Psoas muscle (tissue), 8 donors: ENCODE data around the gene ILF2. TPM values are rescaled to one million over a fixed set of nuclear protein-coding genes. Genes with fewer than 3 reads are reported as not detected.

Experiments used
- ATAC-seq, 4 donors: fragments of 200-7000 bp; cut with Tn5 transposase; one replicate each; pipeline ENCODE4 v1.9.1; 2020; ENCODE audit warnings: moderate library complexity in 3 of 4, mild to moderate bottlenecking in 2 of 4
- DNase-seq, 2 donors: peaks; one replicate each; pipeline ENCODE4 v3.0.0-alpha.2; 2020
- H3K27ac ChIP-seq: fragments of 200-600 bp; one replicate; pipeline ENCODE4 v1.8.0; 2022
- H3K27me3 ChIP-seq, 3 donors: fragments of 200-600 bp in 1 of 3; one replicate each; pipeline versions ENCODE4 v1.6.1 to v1.8.0; 2013 to 2022; ENCODE audit warnings: low read length in 2 of 3, mild to moderate bottlenecking in 2 of 3, moderate library complexity in 1 of 3; ENCODE audit not compliant: insufficient read depth in 3 of 3
- H3K36me3 ChIP-seq, 2 donors: fragments of 200-600 bp in 1 of 2; one replicate each; pipeline versions ENCODE4 v1.6.1 to v1.8.0; 2013 to 2022; ENCODE audit warnings: low read depth in 1 of 2, mild to moderate bottlenecking in 1 of 2, moderate library complexity in 1 of 2; ENCODE audit not compliant: insufficient read depth in 1 of 2
- H3K4me1 ChIP-seq: fragments of 200-600 bp; one replicate; pipeline ENCODE4 v1.8.0; 2022
- H3K4me3 ChIP-seq: fragments of 200-600 bp; one replicate; pipeline ENCODE4 v1.8.0; 2022; ENCODE audit warnings: mild to moderate bottlenecking
- H3K9me3 ChIP-seq: fragments of 200-600 bp; one replicate; pipeline ENCODE4 v1.8.0; 2022
- WGBS, 3 donors: extraction: QIAGEN DNeasy Blood & Tissue Kit; methylation state at CpG; one replicate each; pipeline versions ENCODE4 v1.1.6 to v1.1.7; 2013; 5-methylcytosine and 5-hydroxymethylcytosine counted together
- intact Hi-C, 2 donors: fragments of 100-400 bp; cut with DNase I; formaldehyde crosslinking; loops; one replicate each; pipeline versions ENCODE4 v1.11.0 to v1.14.2; 2022
- polyA plus RNA-seq, 3 donors: library from polyadenylated mRNA; stranded (reverse); fragments of 200-250 nt; gene quantifications; one replicate each; pipeline ENCODE4 v1.2.3, GENCODE V29; 2013
- total RNA-seq, 4 donors: library from RNA; stranded (reverse); fragmentation: NEBNext Ultra II Directional in 2 of 4; extraction: Animal tissue kit (Norgen Biotek cat#: 25700) in 2 of 4; gene quantifications; one replicate each; pipeline versions ENCODE4 v1.2.1 to v1.2.4, GENCODE V29; 2021 to 2023
- TF ChIP-seq, protein P1 (sequence below): fragments of 200-600 bp; IDR thresholded peaks from one replicate; pipeline ENCODE4 v1.8.0; 2022; ENCODE audit warnings: antibody characterized with exemption
- donor health status: healthy with polysubstance abuse.
- donor health status: DM: no; HTN: no; CAD: no; lungs with moderate emphysema.
- donor health status: Bipolar disorder and iron deficiency.
- donor health status: healthy.
- donor health status: DM: yes; HTN: yes; CAD: no.
- donor health status: DM: no; HTN: no; CAD: no.
- donor health status: DM: no; HTN: no; CAD: no.
- donor health status: DM: yes; HTN: yes; CAD: no.

Gene ILF2
- total and polyA plus RNA-seq, 7 donors: 71.7 to 158 (median 99.2) TPM

DNA sequence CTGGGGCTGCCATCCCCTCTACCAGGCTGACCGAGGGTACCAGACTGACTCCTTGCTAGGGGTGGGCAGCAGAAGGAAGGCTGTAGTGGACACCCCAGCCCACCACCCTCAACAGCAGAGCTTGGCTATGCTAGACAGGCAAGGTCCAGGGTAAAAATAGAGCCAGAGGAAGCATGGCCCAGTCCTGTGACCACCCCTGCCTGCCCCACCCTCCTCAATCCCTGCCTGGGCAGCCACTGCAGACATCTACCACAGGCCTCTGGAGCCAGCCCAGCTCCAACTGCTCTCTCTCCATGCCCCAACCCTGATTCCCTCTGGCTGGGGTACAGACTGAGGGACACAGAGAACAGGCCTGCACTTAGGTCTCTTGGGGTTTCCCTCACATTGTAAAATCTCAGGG lies 40.8 kb downstream of the ILF2 start:
- peak overlapping the region; percentile 100 for H3K27ac ChIP-seq
- TF ChIP-seq, protein P1, sequence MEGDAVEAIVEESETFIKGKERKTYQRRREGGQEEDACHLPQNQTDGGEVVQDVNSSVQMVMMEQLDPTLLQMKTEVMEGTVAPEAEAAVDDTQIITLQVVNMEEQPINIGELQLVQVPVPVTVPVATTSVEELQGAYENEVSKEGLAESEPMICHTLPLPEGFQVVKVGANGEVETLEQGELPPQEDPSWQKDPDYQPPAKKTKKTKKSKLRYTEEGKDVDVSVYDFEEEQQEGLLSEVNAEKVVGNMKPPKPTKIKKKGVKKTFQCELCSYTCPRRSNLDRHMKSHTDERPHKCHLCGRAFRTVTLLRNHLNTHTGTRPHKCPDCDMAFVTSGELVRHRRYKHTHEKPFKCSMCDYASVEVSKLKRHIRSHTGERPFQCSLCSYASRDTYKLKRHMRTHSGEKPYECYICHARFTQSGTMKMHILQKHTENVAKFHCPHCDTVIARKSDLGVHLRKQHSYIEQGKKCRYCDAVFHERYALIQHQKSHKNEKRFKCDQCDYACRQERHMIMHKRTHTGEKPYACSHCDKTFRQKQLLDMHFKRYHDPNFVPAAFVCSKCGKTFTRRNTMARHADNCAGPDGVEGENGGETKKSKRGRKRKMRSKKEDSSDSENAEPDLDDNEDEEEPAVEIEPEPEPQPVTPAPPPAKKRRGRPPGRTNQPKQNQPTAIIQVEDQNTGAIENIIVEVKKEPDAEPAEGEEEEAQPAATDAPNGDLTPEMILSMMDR: no peak
- peak overlapping the region; percentile 66 for H3K4me3 ChIP-seq
- 18 to 74% (median 65%) methylated on average over 1 of the region's 1 CpG for WGBS, 3 donors
- H3K4me1 ChIP-seq: peaks cover 52% of the 10 kb centered on the region
- intact Hi-C loops: no loop called here
- DNase-seq (peak; percentile 55 to 89), ATAC-seq (peak; percentile 36 to 55 (median 50))
- no peaks in the 10 kb centered on the region for H3K27me3 ChIP-seq
- peaks cover 0 to 26% of the 10 kb centered on the region in 2 donors for H3K36me3 ChIP-seq
- no peaks in the 10 kb centered on the region for H3K9me3 ChIP-seq

DNA sequence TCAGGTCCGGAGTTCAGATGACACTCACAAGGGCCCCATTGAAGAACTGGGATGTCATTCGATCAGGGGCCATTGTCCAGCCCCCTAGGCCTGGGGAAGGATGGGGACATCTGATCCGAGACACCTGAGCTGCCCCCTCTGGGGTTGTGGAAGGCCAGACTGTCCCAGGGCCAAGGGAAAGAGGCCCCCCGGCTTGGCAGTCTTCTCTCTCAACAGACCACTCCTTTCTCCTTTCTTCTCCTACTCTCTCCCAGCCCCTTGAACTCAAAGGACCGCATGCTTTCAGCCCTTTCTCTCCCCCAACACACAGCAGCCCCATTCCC lies 41.5 kb downstream of the ILF2 start:
- peaks cover 0 to 30% of the 10 kb centered on the region in 2 donors for H3K36me3 ChIP-seq
- no peaks in the 10 kb centered on the region for H3K9me3 ChIP-seq
- H3K4me1 ChIP-seq: peaks cover 55% of the 10 kb centered on the region
- DNase-seq (no peak), ATAC-seq (no peak)
- peak overlapping the region; percentile 100 for H3K27ac ChIP-seq
- 28 to 56% (median 36%) methylated on average over 5 of the region's 5 CpGs for WGBS, 3 donors
- H3K27me3 ChIP-seq: no peaks in the 10 kb centered on the region
- peak overlapping the region; percentile 66 for H3K4me3 ChIP-seq
- intact Hi-C loops: no loop called here
- TF ChIP-seq, protein P1: no peak

DNA sequence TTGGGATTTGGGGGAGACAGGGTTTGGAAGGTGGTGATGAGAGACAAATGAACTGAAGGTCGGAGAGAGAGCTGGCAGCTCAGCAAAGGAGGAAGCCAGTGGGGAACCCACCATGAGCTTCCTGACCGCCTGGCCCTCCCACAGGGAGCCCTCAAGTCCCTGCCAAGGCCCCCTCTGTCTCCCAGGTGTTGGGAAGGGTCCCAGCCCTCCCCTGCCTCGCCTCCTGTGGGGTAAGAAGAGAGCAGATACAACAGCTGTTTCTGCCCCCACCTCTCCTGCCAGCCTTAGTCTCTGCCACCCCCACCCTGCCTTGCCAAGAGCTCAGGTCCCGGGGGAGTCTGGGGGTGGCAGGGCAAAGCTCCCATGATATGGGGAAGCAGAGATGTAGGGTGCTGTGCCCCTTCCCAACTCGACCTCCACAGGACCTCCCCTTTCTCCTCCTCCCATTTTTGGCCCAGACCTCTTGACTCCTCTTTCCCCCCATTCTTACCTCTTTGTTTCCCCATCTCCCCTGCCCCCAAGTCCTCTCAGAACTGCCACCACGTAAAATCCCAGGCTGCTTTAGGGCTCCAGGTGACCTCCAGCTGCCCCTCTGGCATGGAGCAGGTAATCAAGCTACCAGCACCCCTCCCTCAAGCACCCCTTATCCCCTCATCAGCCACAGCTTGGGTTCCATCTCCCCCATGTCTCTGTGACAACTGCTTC lies 42.0 kb downstream of the ILF2 start:
- peak in 2 of 4 donors; percentile 5 to 11 for ATAC-seq
- 35 to 49% (median 37%) methylated on average over 6 of the region's 6 CpGs for WGBS, 3 donors
- peak overlapping the region; percentile 66 for H3K4me3 ChIP-seq

DNA sequence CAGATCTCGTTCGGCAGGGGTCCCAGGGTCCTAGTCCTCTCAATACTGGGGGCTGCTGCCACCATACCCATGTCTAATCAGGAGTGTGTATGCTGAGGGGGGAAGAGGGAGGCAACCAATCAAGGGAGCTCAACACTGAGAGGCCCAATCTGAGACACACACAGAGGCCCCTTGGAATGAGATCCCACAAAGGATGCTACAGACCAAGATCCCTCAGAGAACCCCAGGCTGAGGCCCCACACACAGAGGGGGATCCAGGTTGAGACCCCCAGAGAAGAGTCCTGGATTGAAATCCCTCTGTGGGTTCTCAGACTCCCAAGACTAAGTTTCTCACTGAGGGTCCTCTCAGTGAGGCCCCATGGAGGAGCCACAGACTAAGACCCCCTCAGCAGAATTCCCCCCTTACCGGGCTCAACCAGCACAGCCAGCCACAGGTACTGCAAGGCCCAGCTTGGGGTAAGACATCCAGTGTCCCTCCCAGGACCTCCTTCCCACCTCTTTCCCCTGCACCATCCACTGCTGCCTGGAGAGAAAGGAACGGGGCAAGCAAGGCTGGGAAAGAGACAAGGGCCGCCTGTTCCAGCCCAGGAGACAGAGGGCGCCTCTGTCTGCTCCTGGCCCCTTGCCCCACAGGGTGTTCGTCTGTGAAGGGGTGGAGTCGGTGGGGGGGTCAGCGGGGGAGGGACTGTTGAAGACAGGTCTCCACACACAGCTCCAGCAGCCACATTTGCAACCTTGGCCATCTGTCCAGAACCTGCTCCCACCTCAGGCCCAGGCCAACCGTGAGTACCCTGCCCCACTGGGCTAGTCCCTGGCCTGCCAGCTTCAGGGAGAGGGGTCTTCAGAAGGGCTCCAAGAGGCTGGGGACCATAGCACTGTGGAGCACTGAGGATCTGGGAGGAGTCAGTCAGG lies 42.8 kb downstream of the ILF2 start, which contains the start of gene S100A1:
TSS of gene S100A1 (plus strand) at position 720 of the 912 bp plus-strand sequence. CDS start 2,088 bp downstream, outside the sequence.
- Histone ChIP-seq H3K4me1 (peaks cover 58% of the 10 kb centered on the region), H3K9me3 (no peaks in the 10 kb centered on the region), H3K27me3 (no peaks in the 10 kb centered on the region), H3K27ac (peak within 1 kb of the TSS; percentile 100), H3K4me3 (peak within 1 kb of the TSS; percentile 66), H3K36me3 (peaks cover 0 to 43% of the 10 kb centered on the region in 2 donors)
- ATAC-seq: peak; percentile 70 to 83 (median 76)
- 30 to 48% (median 37%) methylated on average over 9 to 10 of the region's 10 CpGs for WGBS, 3 donors
- TF ChIP-seq, protein P1: peak; percentile 53
- DNase-seq: peak; percentile 77 to 94
- intact Hi-C loops: loop anchor here in 1 of 2 donors (1.0 kb wide), 1 partner anchor 56 kb away; no protein-coding TSS in a partner anchor

More for the DNA sequence above, 42.0 kb downstream of the ILF2 start:
- no peak for DNase-seq
- peaks cover 61% of the 10 kb centered on the region for H3K4me1 ChIP-seq
- H3K27ac ChIP-seq: peak overlapping the region; percentile 100
- intact Hi-C loops: loop anchor here in 1 of 2 donors (1.0 kb wide), 1 partner anchor 56 kb away; no protein-coding TSS in a partner anchor
- H3K27me3 ChIP-seq: no peaks in the 10 kb centered on the region
- TF ChIP-seq, protein P1: no peak
- H3K9me3 ChIP-seq: no peaks in the 10 kb centered on the region
- H3K36me3 ChIP-seq: peaks cover 0 to 35% of the 10 kb centered on the region in 2 donors
